ENCODE measurements around the gene SPRR4. TPM values are rescaled to one million over a fixed set of nuclear protein-coding genes. Genes with fewer than 3 reads are reported as not detected.

SPRR4 gene, protein sequence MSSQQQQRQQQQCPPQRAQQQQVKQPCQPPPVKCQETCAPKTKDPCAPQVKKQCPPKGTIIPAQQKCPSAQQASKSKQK
- not detected for polyA plus RNA-seq (ENCODE audit: insufficient read depth in 1 of 5, insufficient read length in 5 of 5, low replicate concordance in 1 of 5)
- long read RNA-seq, donor 1, result 0 reads
- long read RNA-seq, donor 2, result 0 reads
- long read RNA-seq, donor 3, result 0 reads
- long read RNA-seq, donor 4, result 0 reads
- long read RNA-seq, donor 5, result 0 reads
- long read RNA-seq, donor 6, result 0 reads
- long read RNA-seq, donor 7, result 0 reads
- long read RNA-seq, donor 8, result 0 reads

- DNase-seq, result no peak
These were observed at the start of gene SPRR4 for GRCh38 chr1:152970495-152970894. Gene SPRR4 (plus strand): TSS chr1:152970648. CDS start chr1:152971891, 1,243 bp downstream.

DNA sequence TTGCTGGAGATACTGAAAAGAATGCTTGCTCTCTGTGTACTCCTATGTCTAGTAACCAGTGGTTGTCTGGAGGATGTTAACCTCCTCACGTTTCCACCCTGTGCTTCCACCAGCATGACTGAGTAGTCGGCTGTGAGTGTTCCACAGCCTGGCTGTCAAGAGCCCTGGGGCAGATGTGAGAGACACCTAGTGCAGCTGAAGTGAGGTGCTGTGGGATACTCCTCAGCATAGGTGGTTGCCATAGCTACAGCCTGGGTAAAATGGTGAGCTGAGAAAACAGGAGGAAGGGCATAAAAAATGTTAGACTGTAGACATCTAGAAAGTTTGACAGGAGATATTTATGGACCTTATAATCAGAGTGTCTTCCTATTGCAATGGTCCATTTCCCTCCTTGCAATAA is 46.3 kb upstream of the SPRR4 start:
- DNase-seq, result no peak

GRCh38 chr1:152926091-152926490 is 44.4 kb upstream of the SPRR4 start:
- DNase-seq, result no peak

GRCh38 chr1:152928671-152929070 is 41.8 kb upstream of the SPRR4 start:
- no peak for DNase-seq

- DNase-seq, result no peak
These were observed 38.2 kb upstream of the SPRR4 start for GRCh38 chr1:152932170-152932811.

- DNase-seq, result no peak
These were observed 37.3 kb upstream of the SPRR4 start for GRCh38 chr1:152933196-152933595.

GRCh38 chr1:152940614-152941013 is 29.8 kb upstream of the SPRR4 start:
- no peak for DNase-seq

GRCh38 chr1:152941037-152941711 is 29.3 kb upstream of the SPRR4 start:
- no peak for DNase-seq

GRCh38 chr1:152942161-152942560 is 28.3 kb upstream of the SPRR4 start:
- DNase-seq, result no peak

- no peak for DNase-seq
These were observed 24.2 kb upstream of the SPRR4 start for GRCh38 chr1:152946248-152946647.

- DNase-seq, result no peak
These were observed 23.7 kb upstream of the SPRR4 start, which contains the start of gene SPRR5 for GRCh38 chr1:152946651-152947256. Gene SPRR5 (plus strand): TSS chr1:152947206. CDS start chr1:152948555, 1,349 bp downstream.

DNA sequence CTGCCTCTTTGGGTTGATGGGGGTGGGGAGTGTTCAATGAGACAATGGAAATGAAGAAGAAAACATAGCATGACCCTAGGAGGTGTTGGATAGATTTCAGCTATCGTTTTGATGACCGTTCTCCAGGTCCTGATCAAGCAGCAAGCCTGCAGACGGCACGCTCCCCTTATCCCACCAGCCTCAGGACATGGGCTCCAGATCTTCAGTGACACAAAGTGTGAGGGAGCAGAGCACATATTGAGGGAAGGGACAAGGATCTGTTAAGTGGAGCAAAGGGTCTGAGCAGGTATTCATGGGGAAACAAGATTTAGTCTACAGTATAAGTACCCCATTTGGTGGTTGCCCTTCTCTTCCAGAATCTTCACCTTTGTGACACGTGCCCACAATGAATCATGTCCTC is 18.7 kb upstream of the SPRR4 start:
- no peak for DNase-seq

- DNase-seq, result no peak
These were observed 16.7 kb upstream of the SPRR4 start for GRCh38 chr1:152953761-152954160.

GRCh38 chr1:152954436-152954835 is 16.0 kb upstream of the SPRR4 start:
- no peak for DNase-seq

- DNase-seq, result no peak
These were observed 12.9 kb upstream of the SPRR4 start for GRCh38 chr1:152957561-152957960.

- DNase-seq, result no peak
These were observed 11.2 kb upstream of the SPRR4 start for GRCh38 chr1:152959273-152959672.

DNA sequence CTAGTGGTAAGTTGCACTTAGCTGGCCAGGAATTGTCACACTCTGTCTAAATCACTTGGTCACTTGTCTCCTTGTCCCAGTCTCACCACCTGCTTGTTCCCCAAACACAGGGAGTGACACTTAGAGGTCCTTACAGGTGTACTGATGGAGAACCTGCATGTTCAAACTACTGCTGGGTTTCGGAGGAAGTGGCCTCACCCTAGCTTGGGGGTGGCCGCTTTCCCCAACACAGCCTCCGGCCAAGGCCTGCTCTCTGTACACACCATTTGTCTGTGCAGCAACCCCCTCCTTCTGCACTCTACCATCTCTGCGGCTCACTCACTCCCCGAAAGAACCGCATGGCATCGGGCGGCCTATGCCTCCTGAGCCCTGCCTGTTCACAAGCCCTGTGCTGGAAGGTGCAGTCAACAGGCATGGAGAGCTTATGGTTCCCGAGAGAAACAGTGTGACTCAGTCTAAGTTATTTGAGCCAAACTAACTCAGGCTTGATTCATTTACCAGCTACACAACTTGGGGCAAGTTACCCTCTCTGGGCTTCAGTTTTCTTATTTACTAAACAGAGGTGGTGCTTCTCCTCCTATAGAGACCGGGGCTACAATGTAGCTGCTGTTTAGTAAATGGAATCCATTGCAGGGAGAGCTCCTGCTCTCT is 10.5 kb upstream of the SPRR4 start:
- DNase-seq, result no peak

DNA sequence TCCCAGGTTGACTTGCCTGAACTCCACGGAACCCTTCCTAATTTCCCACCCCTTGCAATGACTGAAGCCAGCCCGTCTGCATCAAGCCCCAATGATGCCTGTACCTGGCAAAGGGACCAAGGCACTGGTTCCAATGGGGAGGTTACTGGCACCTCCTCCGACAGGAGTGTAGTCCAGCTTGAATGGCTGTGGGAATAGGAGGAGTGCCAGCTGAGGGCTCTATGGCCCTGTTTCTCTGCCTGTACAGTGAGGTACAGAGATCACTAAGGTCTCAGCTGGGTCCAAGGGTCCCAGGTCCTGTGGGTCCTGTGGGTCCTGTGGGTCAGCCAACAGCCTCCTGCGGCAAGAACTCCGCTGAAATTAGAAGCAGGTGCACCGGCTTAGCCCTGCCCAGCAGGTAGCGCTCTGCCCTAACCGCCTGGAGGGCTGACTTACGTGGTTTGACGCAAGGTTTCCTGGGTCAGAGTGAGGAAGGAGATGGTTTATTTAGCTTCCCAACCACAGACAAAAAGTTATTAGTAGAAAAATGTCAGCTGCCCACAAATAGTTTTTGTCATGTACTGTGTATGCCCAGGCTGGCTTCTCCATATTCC is 9.9 kb upstream of the SPRR4 start:
- no peak for DNase-seq

DNA sequence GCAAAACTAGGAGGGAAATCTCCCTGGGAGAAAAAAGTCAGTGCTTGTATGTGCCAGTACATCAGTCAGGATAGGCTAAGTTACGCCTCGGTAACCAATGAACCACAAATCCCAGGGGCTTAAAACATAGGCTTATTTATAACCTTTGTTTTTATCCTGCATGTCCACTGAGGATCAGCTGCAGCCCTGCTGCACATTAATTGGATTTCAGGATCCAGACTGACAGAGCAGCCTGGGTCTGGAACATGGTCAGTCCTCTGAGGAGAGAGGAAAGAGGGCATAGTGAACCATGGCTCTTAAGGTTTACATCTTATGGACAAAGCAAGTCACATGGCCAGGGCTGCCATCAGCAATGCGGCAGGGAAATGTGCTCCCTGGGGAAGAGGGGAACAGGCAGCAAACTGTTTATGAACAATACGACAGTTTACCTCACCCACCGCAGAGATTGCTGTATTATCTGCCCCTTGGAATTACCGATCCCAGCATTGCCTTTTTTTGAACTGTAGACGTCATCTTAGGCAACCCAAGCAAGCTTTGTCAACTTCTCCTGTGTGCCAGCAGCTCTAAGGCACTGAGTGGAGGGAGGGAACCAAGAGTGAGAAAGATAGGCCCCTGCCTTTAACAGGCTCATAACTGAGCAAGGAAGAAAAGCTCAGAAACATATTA is 9.1 kb upstream of the SPRR4 start:
- DNase-seq, result no peak

- DNase-seq, result no peak
These were observed 7.5 kb upstream of the SPRR4 start for GRCh38 chr1:152962876-152963415.

DNA sequence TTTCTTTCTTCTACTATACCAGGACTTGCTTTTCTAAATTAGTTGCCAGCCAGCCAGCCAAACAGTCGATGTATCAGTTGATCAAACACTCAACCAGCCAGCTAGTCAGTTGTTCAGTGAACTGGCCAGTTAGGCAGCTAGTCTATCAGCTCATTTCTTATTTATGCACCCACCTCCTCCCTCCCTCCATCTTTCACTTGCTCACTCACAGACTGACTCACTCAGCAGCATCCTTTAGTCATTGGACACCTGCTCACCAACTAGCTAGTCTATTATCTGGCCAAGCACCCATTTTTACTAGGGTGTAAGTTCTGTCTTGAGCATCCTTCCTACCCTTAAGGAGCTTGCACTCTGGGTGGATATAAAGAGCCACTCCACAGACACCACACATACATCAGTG is 5.9 kb upstream of the SPRR4 start:
- DNase-seq, result no peak
